Lung (tissue), 12 donors: ENCODE results near the gene KIAA1217. TPM values are rescaled to one million over a fixed set of nuclear protein-coding genes. Genes with fewer than 3 reads are reported as not detected.

Experiments used
- ATAC-seq: fragments of 200-7000 bp; cut with Tn5 transposase; one replicate; pipeline ENCODE4 v1.9.1; 2020; ENCODE audit warnings: moderate number of reproducible peaks; ENCODE audit not compliant: insufficient read depth, low FRiP score
- DNase-seq, 3 donors: peaks; one replicate each; pipeline ENCODE4 v3.0.0-alpha.2; 2013 to 2017
- H3K27ac ChIP-seq, 2 donors: one replicate each; pipeline ENCODE4 v1.5.1; 2013; ENCODE audit warnings: mild to moderate bottlenecking in 2 of 2, moderate library complexity in 2 of 2, control low read depth in 1 of 2, inconsistent platforms in 1 of 2, low read depth in 1 of 2, low read length in 1 of 2
- H3K27me3 ChIP-seq, 3 donors: one replicate each; pipeline ENCODE4 v1.5.1; 2013; ENCODE audit warnings: low read length in 2 of 3; ENCODE audit not compliant: control insufficient read depth in 3 of 3, insufficient read depth in 3 of 3
- H3K36me3 ChIP-seq, 4 donors: one replicate each; pipeline ENCODE4 v1.5.1; 2013; ENCODE audit warnings: low read length in 4 of 4, mild to moderate bottlenecking in 1 of 4, moderate library complexity in 1 of 4; ENCODE audit not compliant: control insufficient read depth in 4 of 4, insufficient read depth in 4 of 4
- H3K4me1 ChIP-seq, 5 donors: one replicate each; pipeline ENCODE4 v1.5.1; 2013; ENCODE audit warnings: low read length in 5 of 5, mild to moderate bottlenecking in 2 of 5, moderate library complexity in 1 of 5; ENCODE audit not compliant: control insufficient read depth in 5 of 5, insufficient read depth in 5 of 5
- H3K4me3 ChIP-seq: one replicate; pipeline ENCODE4 v1.5.1; 2013; ENCODE audit warnings: mild to moderate bottlenecking, control low read depth, moderate library complexity
- H3K9ac ChIP-seq, 2 donors: one replicate each; pipeline ENCODE4 v1.5.1; 2013; ENCODE audit warnings: low read length in 2 of 2, control low read depth in 1 of 2; ENCODE audit not compliant: insufficient read depth in 1 of 2
- H3K9me3 ChIP-seq, 4 donors: one replicate each; pipeline ENCODE4 v1.5.1; 2013; ENCODE audit warnings: low read length in 3 of 4, mild to moderate bottlenecking in 1 of 4, moderate library complexity in 1 of 4; ENCODE audit not compliant: control insufficient read depth in 4 of 4, insufficient read depth in 3 of 4
- CTCF ChIP-seq: IDR thresholded peaks from 2 replicates; pipeline ENCODE4 v1.5.1; 2012; ENCODE audit warnings: mild to moderate bottlenecking; ENCODE audit errors: control extremely low read depth, extremely low read depth
- WGBS, 2 donors: extraction: QIAGEN DNeasy Blood & Tissue Kit; methylation state at CpG; one replicate each; pipeline ENCODE4 v1.1.7; 2013; 5-methylcytosine and 5-hydroxymethylcytosine counted together
- polyA plus RNA-seq, 2 donors: library from polyadenylated mRNA; stranded (reverse); fragments of 200-250 nt; gene quantifications; one replicate each; pipeline ENCODE4 v1.2.1, GENCODE V29; 2013
- total RNA-seq, 2 donors: library from RNA; depleted of rRNA in 1 of 2; stranded (reverse); fragments of >200 nt in 1 of 2; gene quantifications; one replicate each; pipeline ENCODE4 v1.2.1, GENCODE V29; 2014 to 2021
- donor health status: control.
- donor health status: control.
- donor health status: Bipolar disorder and iron deficiency.
- donor health status: healthy.
- donor health status: DM: yes; HTN: yes; CAD: no.

The KIAA1217 gene
- total and polyA plus RNA-seq, 4 donors = 5.5 to 58.6 (median 24.1) TPM

DNA sequence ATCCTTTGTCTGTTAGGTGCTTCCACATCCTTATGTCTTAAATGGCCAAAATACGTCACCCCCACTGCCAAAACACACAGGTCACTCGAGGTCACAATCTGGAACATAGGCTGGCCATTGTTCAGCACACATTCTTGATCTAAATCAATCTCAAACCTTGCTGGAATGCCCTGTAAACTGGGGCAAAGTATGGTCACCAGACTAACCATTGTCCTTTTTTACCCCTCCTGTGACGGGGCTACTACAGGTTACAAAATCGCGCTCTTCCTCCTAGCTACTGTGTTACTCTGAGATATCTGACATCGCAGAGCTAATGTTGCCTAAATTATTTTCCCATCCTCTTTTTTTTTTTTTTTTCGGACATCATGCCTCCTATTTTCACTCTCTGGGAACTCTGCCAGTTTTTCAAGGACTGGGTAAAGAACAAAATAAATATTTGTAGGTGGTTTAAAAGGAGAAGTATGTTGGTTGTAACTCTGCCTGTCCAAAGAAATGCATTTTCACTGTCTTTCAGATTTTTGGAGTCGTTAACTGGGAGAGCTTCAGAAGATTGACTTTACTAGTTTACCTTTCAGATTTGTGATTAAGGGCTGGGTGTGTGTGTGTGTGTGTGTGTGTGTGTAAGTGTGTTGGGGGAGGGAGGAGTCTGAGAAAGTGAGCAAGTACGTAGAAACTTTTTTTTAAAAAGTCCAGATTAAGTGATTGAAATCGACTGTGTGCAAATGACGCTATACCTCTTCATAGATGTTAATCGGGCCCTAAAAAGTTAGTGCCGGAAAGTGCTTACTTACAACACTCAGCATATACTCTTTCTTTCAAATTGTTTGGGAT, 942 bp upstream of the KIAA1217 start:
- WGBS, 2 donors = 41 to 55% methylated on average over 13 of the region's 13 CpGs
- peak overlapping the region in 1 of 2 donors; percentile 43 for H3K9ac ChIP-seq
- ATAC-seq = no peak
- H3K4me3 ChIP-seq = no peak overlapping the region
- H3K4me1 ChIP-seq = peaks cover 6 to 21% (median 14%) of the 10 kb centered on the region in 5 donors
- no peaks in the 10 kb centered on the region for H3K27me3 ChIP-seq
- peak overlapping the region; percentile 75 to 89 for H3K27ac ChIP-seq
- TF ChIP-seq CTCF = no peak
- no peaks in the 10 kb centered on the region for H3K36me3 ChIP-seq
- H3K9me3 ChIP-seq = no peaks in the 10 kb centered on the region
- peak; percentile 57 to 80 (median 78) for DNase-seq

DNA sequence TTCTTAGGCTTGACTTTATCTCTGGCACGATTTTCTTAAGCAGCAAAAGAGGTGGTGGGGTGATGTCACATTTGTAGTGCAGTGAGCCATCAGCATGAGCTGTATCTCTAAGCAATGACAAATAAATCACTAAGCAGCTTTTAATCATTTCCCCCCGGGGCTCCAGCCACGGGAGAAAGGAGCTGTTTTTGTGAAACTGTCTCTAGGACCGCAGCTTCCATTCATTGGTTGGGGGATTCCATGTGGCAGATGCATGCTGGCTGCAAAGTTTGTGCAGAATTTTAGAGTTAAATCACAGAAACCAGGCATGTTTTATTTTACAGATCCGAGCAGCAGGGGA, 464 bp downstream of the KIAA1217 start:
- Histone ChIP-seq H3K36me3 (no peaks in the 10 kb centered on the region), H3K9me3 (no peaks in the 10 kb centered on the region), H3K4me3 (peak overlapping the region; percentile 33), H3K27ac (peak overlapping the region; percentile 69 to 89), H3K4me1 (peaks cover 11 to 28% (median 16%) of the 10 kb centered on the region in 5 donors), H3K27me3 (no peaks in the 10 kb centered on the region), H3K9ac (peak overlapping the region; percentile 49 to 90)
- DNase-seq = peak in 2 of 3 donors; percentile 43 to 74
- 1 to 4% methylated on average over 5 of the region's 5 CpGs for WGBS, 2 donors
- ATAC-seq = no peak
- TF ChIP-seq CTCF = no peak

GRCh38 chr10:24209946-24210491, 1.1 kb downstream of the KIAA1217 start:
- DNase-seq = peak; percentile 35 to 52 (median 47)
- peaks cover 11 to 34% (median 19%) of the 10 kb centered on the region in 5 donors for H3K4me1 ChIP-seq
- H3K9ac ChIP-seq = peak overlapping the region; percentile 49 to 90
- H3K27me3 ChIP-seq = no peaks in the 10 kb centered on the region
- H3K36me3 ChIP-seq = no peaks in the 10 kb centered on the region
- no peaks in the 10 kb centered on the region for H3K9me3 ChIP-seq
- ATAC-seq = peak; percentile 25
- no peak for TF ChIP-seq CTCF
- H3K27ac ChIP-seq = peak overlapping the region; percentile 65 to 89
- WGBS, 2 donors = 12 to 25% methylated on average over 12 of the region's 12 CpGs
- H3K4me3 ChIP-seq = no peak overlapping the region
